ENCODE results near the gene IL1RAP.

Gene IL1RAP

GRCh38 chr3:190566043-190566933 is 52.4 kb downstream of the IL1RAP start:
- Histone ChIP-seq H3K4me3 (no peak overlapping the region), H3K27ac (peak overlapping the region in 12 of 21 experiments; percentile 10 to 75 (median 53))

DNA sequence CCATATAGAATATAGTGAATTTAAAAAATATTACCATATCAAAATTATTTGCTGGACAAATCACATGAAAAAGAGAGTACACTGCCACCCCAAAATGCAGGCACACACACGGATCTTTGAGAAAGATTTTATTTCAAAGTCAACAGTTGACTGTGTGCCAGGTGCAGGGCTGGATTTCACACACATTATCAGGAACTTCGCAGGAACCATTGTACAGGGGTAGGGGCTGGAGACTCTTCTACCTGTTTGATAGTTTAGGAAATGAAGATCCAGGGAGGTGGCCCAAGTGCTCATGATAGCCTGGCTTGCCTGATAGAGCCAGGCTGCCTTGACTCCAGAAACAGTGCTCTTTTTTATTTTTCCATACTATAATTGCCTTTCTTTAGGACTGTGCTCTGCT is 54.2 kb downstream of the IL1RAP start:
- no peak overlapping the region for H3K27ac ChIP-seq
- no peak overlapping the region for H3K4me3 ChIP-seq

DNA sequence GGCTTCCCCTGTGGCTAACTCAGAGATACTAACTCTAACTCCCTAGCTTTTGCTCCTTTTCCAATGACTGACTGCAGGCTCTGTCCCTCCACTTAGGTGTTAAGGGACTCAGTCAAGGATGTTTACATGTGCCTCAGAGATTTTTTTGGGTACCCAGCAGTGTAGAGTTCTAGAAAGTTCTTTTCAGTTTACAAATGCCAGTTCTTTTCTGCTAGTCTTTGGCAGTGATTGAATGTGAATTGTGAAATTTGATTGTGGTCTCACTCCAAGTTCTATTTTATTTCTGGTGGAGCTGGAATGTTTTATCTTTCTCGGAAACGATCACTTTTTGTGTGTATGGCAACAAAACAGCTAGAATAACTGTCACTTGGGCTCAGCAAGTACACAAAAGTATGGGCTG is 60.6 kb downstream of the IL1RAP start:
- no peak overlapping the region for H3K4me3 ChIP-seq
- no peak overlapping the region for H3K27ac ChIP-seq

DNA sequence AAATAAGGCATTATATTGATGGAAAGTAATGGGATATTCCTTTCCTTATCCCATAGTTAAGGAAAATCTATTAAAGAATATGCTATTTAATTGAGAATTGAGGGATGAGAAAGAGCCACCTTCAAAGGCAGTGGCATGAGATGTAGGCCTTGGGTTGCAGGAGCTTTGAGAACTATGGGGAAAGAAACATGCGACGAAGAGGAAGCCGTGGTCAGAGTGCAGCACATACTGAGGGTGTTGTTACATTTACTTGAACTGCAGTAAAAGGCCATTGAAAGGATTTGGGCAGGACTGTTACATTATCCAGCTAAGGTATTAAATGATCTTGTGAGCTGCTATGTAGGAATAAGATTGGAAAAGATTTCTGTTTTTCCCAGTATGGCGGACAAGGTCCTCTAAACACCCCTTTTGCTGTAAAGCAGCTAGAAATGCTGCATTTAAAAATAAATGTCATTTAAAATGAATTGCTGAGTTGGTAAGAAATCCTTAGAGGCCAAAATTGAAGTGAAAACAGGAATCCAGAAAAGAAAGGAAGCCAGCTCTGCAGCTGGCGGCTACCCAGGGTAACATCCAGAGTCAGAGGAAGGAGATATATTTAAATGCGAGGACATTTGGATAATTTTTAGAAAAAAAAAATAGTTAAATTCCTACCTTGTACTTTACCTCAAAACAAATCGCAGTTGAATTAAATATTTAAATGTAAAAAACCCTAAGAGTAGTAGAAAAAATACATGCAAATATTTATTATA is 61.7 kb downstream of the IL1RAP start:
- no peak overlapping the region for H3K4me3 ChIP-seq
- peak overlapping the region in 1 of 21 experiments; percentile 6 for H3K27ac ChIP-seq

DNA sequence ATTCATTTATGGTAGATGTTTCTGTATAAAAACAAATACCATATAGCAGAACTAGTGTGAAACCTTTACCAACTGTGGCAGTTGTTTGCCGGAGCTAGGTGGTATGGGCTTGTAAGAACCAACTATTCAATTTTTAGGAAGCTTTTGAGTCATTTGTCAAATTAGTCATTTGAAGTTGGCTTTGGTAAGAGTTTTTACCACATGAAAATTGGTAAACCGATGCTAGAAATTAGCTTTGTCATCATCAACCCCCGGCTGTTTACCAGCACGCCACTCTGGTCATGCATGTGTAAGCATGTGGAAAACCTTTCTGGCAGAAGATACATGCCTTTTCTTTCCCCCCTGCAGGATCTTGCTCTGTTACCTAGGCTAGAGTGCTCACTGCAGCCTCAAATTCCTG is 63.3 kb downstream of the IL1RAP start:
- Histone ChIP-seq H3K27ac (no peak overlapping the region), H3K4me3 (no peak overlapping the region)

GRCh38 chr3:190579514-190580137 is 65.7 kb downstream of the IL1RAP start:
- Histone ChIP-seq H3K4me3 (no peak overlapping the region), H3K27ac (no peak overlapping the region)

DNA sequence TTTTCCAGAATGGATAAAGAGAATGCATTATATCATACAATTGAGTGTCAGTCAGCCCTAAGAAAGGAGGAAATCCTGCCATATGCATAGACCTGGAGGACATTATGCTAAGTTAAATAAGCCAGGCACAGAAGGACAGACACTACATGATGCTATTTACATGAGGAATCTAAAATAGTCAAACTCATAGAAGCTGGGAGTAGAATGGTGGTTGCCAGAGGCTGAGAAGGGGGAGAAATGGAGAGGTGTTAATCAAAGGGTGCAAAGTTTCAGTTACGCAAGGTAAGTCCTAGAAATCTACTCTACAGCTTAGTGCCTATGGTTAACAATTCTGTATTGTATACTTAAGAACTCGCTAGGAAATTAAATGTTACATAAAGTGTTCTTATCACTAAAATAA is 66.5 kb downstream of the IL1RAP start:
- H3K27ac ChIP-seq: no peak overlapping the region
- H3K4me3 ChIP-seq: no peak overlapping the region

DNA sequence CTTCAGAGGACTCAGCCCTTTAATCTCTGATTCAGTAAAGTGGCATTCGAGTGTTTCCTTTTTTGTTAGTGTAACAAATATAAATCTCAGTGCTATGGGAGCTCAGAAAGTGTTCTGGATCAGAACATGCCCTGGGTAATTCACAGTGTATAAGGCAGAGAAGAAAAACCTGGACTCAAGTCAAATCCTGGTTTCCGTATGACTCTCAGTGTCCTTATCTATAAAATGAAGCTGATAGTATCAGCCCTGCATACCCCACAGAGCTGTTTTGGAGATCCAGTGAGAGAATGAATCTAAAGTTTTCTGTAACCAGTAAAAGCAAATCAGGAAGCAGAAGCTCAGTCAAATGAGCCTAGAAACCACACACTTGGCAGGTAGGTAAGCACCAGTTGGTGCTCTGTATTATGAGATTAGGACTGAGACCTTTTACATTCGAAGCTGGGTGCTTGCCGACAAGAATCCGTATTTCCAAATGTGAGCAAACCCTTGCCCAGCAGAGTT is 67.2 kb downstream of the IL1RAP start:
- Histone ChIP-seq H3K27ac (peak overlapping the region in 1 of 21 experiments; percentile 34), H3K4me3 (no peak overlapping the region)

DNA sequence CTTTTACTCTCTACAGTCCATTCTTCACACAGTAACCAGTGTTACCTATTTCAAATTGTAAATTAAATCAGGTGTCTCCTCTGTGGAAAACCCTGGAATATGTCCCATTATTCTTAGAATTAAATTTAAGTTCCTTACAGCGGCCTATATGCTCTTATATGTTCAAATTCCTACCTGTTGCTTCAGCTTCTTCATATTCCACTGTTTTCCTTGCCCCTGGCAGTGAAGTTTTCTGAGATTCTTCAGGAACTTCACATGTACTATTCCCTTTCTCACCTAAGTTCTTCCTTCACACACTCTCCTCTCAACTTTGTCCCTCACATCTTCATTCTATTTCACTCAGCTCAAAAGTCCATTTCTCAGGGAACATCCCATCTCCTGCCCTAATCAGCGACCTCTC is 68.8 kb downstream of the IL1RAP start:
- H3K4me3 ChIP-seq: no peak overlapping the region

GRCh38 chr3:190585805-190586630 is 72.1 kb downstream of the IL1RAP start:
- Histone ChIP-seq H3K4me3 (no peak overlapping the region), H3K27ac (peak overlapping the region in 16 of 21 experiments; percentile 22 to 74 (median 49))

More for the DNA sequence above, 68.8 kb downstream of the IL1RAP start:
- H3K27ac ChIP-seq: no peak overlapping the region

- peak overlapping the region in 13 of 21 experiments; percentile 22 to 74 (median 50) for H3K27ac ChIP-seq
These were observed 72.7 kb downstream of the IL1RAP start for GRCh38 chr3:190586631-190587011.

DNA sequence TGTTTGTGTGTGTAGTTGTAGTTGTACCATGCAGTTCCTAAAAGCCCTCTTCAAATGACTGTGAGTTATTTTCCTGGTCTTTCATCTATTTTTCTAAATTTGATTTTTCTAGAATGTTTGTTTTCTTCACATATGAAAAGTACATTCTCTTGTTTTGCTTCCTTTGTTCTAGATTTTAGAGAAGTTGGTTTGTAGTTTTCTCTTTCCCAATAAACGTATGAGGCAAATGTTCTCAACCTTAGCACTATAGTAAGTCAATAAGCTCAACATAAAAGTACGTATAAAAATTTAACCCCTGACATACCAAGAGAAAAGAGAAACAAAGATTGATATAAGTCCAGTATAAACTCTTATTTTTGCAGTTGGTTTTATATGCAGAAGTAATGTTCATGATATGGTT is 74.7 kb downstream of the IL1RAP start:
- Histone ChIP-seq H3K4me3 (no peak overlapping the region), H3K27ac (no peak overlapping the region)

More at GRCh38 chr3:190586631-190587011, 72.7 kb downstream of the IL1RAP start:
- H3K4me3 ChIP-seq: no peak overlapping the region

DNA sequence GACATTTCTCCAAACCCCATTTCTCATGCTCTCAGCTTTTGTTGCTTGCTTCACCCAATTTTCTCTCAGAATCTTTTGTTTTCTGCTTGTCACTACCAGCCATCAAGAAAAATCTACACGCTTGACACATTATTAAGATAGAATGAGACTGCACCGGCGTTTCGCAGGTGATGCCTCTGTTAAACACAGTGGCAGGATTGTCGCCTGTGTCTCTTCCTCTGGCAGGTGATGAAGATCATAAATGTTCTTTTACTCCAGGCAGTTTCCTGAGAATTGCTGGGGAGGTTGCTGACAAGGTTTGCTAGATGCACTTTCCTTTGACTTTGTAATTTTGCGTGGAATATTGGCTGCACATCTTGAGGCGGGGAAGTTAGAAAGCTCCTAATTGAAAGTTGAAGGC is 75.4 kb downstream of the IL1RAP start:
- no peak overlapping the region for H3K4me3 ChIP-seq
- H3K27ac ChIP-seq: no peak overlapping the region

DNA sequence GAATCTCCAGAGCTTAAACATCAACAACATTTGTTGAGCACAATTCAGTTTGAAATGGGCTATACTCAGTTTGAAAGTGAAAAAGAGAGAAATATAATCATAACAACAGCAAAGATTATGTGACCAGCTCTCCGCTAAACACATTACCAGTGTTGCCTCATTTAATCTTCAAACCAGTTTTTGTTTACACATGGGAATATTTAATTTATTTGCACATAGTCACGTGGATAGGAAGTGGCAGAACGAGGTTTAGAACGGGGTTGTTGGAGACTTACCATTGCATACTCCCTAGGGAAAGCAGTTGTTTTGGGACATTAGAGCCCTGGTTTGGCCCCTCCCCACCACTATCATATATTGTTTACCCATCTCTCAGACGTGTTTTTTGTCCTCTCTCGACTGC is 77.2 kb downstream of the IL1RAP start:
- Histone ChIP-seq H3K27ac (no peak overlapping the region), H3K4me3 (no peak overlapping the region)

GRCh38 chr3:190593075-190593474 is 79.2 kb downstream of the IL1RAP start:
- H3K27ac ChIP-seq: no peak overlapping the region
- H3K4me3 ChIP-seq: no peak overlapping the region

DNA sequence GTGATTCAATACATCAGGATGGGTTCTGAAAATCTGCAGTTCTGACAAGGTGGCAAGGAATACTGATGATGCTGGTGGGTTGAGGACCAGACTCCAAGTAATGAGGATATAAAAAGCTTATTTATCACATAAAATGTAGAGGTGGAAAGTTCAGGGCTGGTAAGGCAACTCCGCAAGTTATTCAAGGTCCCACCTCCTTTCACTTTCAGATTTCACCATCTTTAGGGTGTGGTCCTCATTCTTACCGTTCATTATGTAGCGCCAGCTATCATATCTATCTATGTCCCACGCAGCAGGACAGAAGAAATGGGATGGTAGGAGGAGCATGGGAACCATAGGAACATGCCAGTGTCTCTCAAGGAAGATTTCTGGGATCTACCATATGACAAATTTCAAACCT is 80.3 kb downstream of the IL1RAP start:
- no peak overlapping the region for H3K4me3 ChIP-seq
- H3K27ac ChIP-seq: no peak overlapping the region

- Histone ChIP-seq H3K27ac (peak overlapping the region in 5 of 21 experiments; percentile 7 to 73 (median 55)), H3K4me3 (no peak overlapping the region)
These were observed 81.4 kb downstream of the IL1RAP start for GRCh38 chr3:190595179-190595795.

GRCh38 chr3:190595807-190596206 is 81.9 kb downstream of the IL1RAP start:
- Histone ChIP-seq H3K4me3 (no peak overlapping the region), H3K27ac (peak overlapping the region in 10 of 21 experiments; percentile 7 to 73 (median 36))
